Breast epithelium (tissue), 4 donors: Measurements from ENCODE around the gene CSK. TPM values are rescaled to one million over a fixed set of nuclear protein-coding genes. Genes with fewer than 3 reads are reported as not detected.
A peak's percentile ranks its signal among the peaks of the same experiment; 100 is the strongest.

Experiments used
- DNase-seq, 2 donors: peaks; one replicate each; pipeline ENCODE4 v3.0.0-alpha.2; 2019; ENCODE audit warnings: low spot score in 2 of 2
- H3K27ac ChIP-seq, 2 donors: fragments of 200-600 bp; sonication (generic) in 1 of 2; one replicate each; pipeline ENCODE4 v1.5.1; 2016 to 2019; ENCODE audit warnings: mild to moderate bottlenecking in 1 of 2
- H3K27me3 ChIP-seq, 2 donors: fragments of 200-600 bp; sonication (generic) in 1 of 2; one replicate each; pipeline versions ENCODE4 v1.5.1 to v1.6.0; 2017 to 2019; ENCODE audit warnings: control low read depth in 1 of 2, mild to moderate bottlenecking in 1 of 2
- H3K36me3 ChIP-seq: fragments of 200-600 bp; one replicate; pipeline ENCODE4 v1.5.1; 2019
- H3K4me1 ChIP-seq, 2 donors: fragments of 200-600 bp; sonication (generic); one replicate each; pipeline ENCODE4 v1.5.1; 2016 to 2019; ENCODE audit warnings: control low read depth in 1 of 2
- H3K4me3 ChIP-seq, 3 donors: fragments of 200-600 bp; sonication (generic); 1 replicate in 2 of 3; 2 replicates in 1 of 3; pipeline ENCODE4 v1.5.1; 2016 to 2019; ENCODE audit warnings: mild to moderate bottlenecking in 3 of 3, moderate library complexity in 2 of 3
- H3K9me3 ChIP-seq, 2 donors: fragments of 200-600 bp; sonication (generic) in 1 of 2; one replicate each; pipeline ENCODE4 v1.5.1; 2016 to 2019; ENCODE audit warnings: control low read depth in 1 of 2
- CTCF ChIP-seq, 3 donors: fragments of 450-650 bp; IDR thresholded peaks; one replicate each; pipeline ENCODE4 v1.5.1; 2016 to 2017; ENCODE audit warnings: antibody characterized with exemption in 3 of 3, mild to moderate bottlenecking in 3 of 3, moderate library complexity in 3 of 3
- POLR2A ChIP-seq: fragments of 450-650 bp; IDR thresholded peaks from one replicate; pipeline ENCODE4 v1.6.1; 2016; ENCODE audit warnings: antibody characterized with exemption, mild to moderate bottlenecking, moderate library complexity
- POLR2AphosphoS5 ChIP-seq, 3 donors: sonication (generic); formaldehyde crosslinking; IDR thresholded peaks; one replicate each; pipeline ENCODE4 v1.6.1; 2017; ENCODE audit warnings: antibody characterized with exemption in 3 of 3
- intact Hi-C: fragments of 100-400 bp; cut with DNase I; formaldehyde crosslinking; loops from one replicate; pipeline ENCODE4 v1.15.1; 2023; ENCODE audit warnings: low total_unique reads
- total RNA-seq, 3 donors: library from RNA; depleted of rRNA; stranded (reverse); fragments of >200 nt; gene quantifications; one replicate each; pipeline ENCODE4 v1.1.0, GENCODE V29; 2016

The CSK gene
- total RNA-seq, 3 donors from 2014 or later: 18.7 to 26.2 (median 18.7) TPM

GRCh38 chr15:74786551-74787165 is 4.8 kb downstream of the CSK start:
- H3K4me3 ChIP-seq: no peak overlapping the region
- intact Hi-C loops: no loop called here

GRCh38 chr15:74787251-74788041 is 5.6 kb downstream of the CSK start:
- Histone ChIP-seq H3K27ac (peak overlapping the region; percentile 60 to 84), H3K27me3 (no peaks in the 10 kb centered on the region), H3K36me3 (no peaks in the 10 kb centered on the region), H3K4me3 (no peak overlapping the region), H3K9me3 (no peaks in the 10 kb centered on the region), H3K4me1 (peaks cover 30 to 45% of the 10 kb centered on the region in 2 donors)
- intact Hi-C loops: no loop called here
- DNase-seq: peak in 1 of 2 donors; percentile 62
- TF ChIP-seq POLR2AphosphoS5 (IDR thresholded peaks at IDR 0.05) (no peak), CTCF (IDR thresholded peaks at IDR 0.05) (no peak), POLR2A (no peak)

More at GRCh38 chr15:74786551-74787165, 4.8 kb downstream of the CSK start:
- DNase-seq: no peak
- Histone ChIP-seq H3K9me3 (no peaks in the 10 kb centered on the region), H3K36me3 (no peaks in the 10 kb centered on the region), H3K27me3 (no peaks in the 10 kb centered on the region), H3K27ac (peak overlapping the region; percentile 60 to 84), H3K4me1 (peaks cover 30 to 45% of the 10 kb centered on the region in 2 donors)
- TF ChIP-seq CTCF (IDR thresholded peaks at IDR 0.05) (no peak), POLR2A (no peak), POLR2AphosphoS5 (IDR thresholded peaks at IDR 0.05) (no peak)

- H3K27ac ChIP-seq: peak overlapping the region; percentile 60 to 84
- intact Hi-C loops: no loop called here
- no peak for TF ChIP-seq CTCF (IDR thresholded peaks at IDR 0.05)
- no peaks in the 10 kb centered on the region for H3K27me3 ChIP-seq
- no peak overlapping the region for H3K4me3 ChIP-seq
- peaks cover 27 to 42% of the 10 kb centered on the region in 2 donors for H3K4me1 ChIP-seq
- no peaks in the 10 kb centered on the region for H3K9me3 ChIP-seq
- no peaks in the 10 kb centered on the region for H3K36me3 ChIP-seq
- no peak for DNase-seq
Observed at GRCh38 chr15:74788042-74788682, 6.3 kb downstream of the CSK start.

GRCh38 chr15:74788683-74789151 is 6.8 kb downstream of the CSK start:
- TF ChIP-seq POLR2AphosphoS5 (IDR thresholded peaks at IDR 0.05): no peak
- no peak for TF ChIP-seq CTCF (IDR thresholded peaks at IDR 0.05)
- TF ChIP-seq POLR2A: no peak
- intact Hi-C loops: loop anchor here (1.0 kb wide), 1 partner anchor 35 kb away; no protein-coding TSS in a partner anchor
- Histone ChIP-seq H3K9me3 (no peaks in the 10 kb centered on the region), H3K27ac (peak overlapping the region; percentile 60 to 84), H3K4me1 (peaks cover 23 to 36% of the 10 kb centered on the region in 2 donors), H3K27me3 (no peaks in the 10 kb centered on the region), H3K4me3 (peak overlapping the region in 1 of 3 donors; percentile 25), H3K36me3 (no peaks in the 10 kb centered on the region)
- no peak for DNase-seq
